Peyer's patch (tissue), 4 donors: ENCODE results near the gene DNAH2.

Source experiments
- CTCF ChIP-seq, 6 experiments: fragments of 450-650 bp in 4 of 6; fragments of 200-600 bp in 2 of 6; sonication (generic) in 1 of 6; IDR thresholded peaks; one replicate each; pipeline ENCODE4 v1.5.1; 2017 to 2019; ENCODE audit warnings: antibody characterized with exemption in 6 of 6, mild to moderate bottlenecking in 3 of 6, moderate library complexity in 1 of 6
- POLR2A ChIP-seq, 2 donors: fragments of 450-650 bp; IDR thresholded peaks; one replicate each; pipeline ENCODE4 v1.5.1; 2017; ENCODE audit warnings: antibody characterized with exemption in 2 of 2, mild to moderate bottlenecking in 2 of 2, moderate library complexity in 2 of 2

GRCh38 chr17:7748076-7748775 lies 30.7 kb downstream of the DNAH2 start:
- TF ChIP-seq POLR2A (IDR thresholded peaks at IDR 0.05) (no peak), CTCF (IDR thresholded peaks at IDR 0.05) (no peak)
